GM21367 (cell line): ENCODE data around the gene ATP2B1.

Experiments used
- ATAC-seq: cut with Tn5 transposase; IDR thresholded peaks from one replicate; pipeline ENCODE4 v1.9.1; 2021; ENCODE audit not compliant: unreplicated experiment

Gene ATP2B1

DNA sequence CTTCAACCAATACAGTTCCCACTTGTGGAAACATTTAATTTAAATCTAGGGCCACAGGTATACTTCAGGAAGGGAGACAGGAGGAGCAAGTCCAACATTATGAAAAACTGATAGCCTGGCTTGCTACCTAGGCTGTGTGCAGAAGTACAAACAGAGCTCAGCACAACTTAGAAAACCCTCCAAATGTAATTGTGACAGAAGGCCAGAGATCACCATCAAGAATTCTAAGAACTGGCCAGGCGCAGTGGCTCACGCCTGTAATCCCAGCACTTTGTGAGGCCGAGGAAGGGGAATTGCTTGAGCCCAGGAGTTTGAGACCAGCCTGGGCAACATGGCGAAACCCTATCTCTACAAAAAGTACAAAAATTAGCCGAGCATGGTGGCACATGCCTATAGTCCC lies 14.1 kb downstream of the ATP2B1 start:
- ATAC-seq: no peak

DNA sequence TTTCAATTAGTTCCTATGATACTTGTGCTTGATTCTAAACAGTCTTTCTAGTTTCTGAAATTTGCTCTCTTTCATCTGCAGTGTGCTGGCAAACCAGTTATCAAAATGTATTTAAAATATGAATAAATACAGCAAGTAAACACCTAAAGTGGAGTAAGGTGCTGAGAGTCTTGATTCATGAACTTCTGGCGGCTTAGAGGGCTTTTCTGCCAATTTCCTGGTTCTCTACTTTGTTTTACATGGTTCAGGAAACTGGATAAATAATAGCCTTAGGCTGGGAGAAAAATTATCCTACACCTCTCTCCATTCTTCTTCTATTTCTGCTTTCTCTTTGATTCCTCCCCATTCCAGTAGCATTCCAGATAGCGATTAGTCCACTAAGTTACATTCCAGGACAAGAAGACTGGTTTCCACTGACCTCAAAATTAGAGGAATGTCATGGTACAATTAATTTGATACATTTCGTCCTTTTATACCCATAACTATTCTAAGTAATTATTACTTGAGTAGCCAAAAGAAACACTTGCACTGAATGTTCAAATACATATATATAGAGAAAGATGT lies 14.9 kb downstream of the ATP2B1 start:
- ATAC-seq: no peak

DNA sequence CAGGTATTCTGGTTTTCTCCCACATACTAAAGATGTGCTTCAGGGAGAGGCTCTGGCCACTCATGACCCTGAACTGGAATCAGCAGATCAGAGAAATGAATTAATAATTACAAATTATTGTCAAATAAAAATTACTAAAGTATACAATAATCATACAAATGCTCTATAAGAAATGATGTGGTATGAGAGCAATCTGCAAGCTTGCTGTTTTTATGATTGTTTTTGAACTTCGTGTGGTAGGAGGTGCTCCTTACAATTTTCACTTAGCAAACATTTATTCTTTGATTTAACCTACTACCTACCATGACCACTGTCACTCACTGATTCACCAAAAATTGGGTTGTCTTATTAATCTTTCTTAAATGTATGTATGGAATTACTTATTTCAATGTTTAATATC lies 16.2 kb downstream of the ATP2B1 start:
- ATAC-seq: no peak

DNA sequence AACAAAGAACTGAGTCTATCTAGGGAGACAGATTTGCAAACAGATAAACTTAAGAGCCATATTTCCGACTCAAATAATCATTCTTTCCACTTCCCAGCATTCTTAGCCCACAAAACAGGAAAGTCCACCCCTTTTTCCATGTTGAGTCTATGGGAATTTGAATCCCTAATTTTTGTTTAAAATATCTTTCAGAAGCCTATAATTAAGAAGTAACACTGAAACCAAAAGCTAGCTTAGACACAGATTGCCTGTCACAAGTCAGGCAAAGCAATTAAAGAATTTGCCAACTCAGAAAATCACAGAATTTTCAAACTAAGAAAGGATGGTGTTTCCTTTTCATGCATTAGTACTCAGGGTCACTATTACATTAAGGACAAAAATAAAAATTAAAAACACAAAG lies 17.0 kb downstream of the ATP2B1 start:
- ATAC-seq: no peak

DNA sequence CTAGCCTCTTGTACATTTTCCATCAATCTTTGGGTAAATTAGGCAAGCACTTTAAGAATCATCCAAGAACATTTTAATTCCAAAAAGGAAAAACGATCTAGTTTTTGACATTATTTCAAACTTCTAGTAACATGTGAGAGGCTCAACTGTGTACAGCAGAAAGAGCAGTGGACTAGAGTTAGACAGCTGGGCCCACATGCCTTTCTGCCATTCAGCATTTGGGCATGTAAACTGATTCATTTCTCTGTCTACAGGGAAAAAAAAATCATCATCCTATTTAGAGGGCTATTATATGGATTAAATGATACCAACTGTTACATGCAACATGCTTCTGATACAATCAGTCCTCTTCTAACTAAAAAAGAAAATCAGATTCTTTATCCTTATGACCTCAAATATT lies 17.7 kb downstream of the ATP2B1 start:
- ATAC-seq: no peak

DNA sequence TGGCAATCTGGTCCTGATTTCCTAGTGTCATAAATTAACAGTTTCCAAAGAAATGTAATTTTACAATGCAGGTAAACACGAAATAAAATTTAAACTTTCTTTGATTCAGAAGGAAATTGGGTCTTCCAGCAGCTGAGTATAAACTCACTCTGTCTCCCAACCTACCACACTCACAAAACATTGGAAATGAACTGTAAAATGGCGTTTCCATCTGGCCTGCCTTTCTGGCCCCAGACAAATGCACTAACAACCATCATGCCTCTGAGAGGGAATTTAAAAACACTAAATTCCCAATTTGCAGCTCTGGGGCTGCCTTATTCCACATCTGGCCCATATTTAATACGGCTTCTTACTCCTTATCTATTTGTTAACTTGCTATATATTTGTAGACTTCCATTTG lies 19.3 kb downstream of the ATP2B1 start:
- no peak for ATAC-seq

DNA sequence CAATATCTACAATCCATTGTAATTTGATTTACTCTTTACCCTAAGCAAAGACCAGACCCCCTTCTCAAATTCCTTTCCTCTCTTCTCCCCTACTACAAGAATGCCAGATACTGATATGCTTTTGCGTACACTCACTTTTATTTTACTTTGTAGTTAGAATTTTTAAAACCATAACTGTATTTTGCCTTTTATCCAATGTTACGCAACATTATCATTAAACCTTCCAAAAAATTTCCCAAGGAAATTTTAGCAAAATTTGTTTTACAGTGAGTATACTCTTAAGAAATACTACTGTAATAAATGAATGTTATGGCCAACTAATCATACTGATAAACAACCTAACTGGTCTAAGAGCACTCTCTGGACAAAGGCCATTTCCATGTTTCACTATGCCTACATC lies 22.3 kb downstream of the ATP2B1 start:
- ATAC-seq: no peak

DNA sequence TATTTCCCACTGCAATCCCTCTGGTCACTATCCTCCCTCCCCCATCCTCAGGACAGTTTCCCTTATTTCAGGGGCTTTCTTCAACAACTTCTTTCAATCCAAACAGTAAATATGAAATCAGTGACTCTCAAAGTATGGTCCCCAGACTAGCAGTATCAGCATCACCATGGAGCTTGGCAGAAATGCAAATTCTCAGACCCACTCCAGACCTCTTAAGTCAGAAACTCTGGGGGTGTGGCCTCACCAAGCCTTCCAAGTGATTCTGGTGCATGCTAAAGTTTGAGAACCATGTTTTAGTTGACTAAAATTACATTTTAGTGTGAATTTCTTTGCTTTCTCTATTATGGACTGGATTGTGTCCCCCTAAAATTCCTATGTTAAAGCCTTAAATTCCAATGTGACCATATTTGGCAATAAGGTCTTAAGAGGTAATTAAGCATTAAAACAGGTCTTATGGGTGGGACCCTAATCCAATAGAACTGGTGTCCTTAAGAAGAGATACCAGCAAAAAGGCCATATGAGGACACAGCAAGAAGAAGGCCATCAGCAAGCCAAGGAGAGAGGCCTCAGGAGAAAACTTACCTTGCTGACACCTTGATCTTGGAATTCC lies 23.2 kb downstream of the ATP2B1 start:
- ATAC-seq: no peak

DNA sequence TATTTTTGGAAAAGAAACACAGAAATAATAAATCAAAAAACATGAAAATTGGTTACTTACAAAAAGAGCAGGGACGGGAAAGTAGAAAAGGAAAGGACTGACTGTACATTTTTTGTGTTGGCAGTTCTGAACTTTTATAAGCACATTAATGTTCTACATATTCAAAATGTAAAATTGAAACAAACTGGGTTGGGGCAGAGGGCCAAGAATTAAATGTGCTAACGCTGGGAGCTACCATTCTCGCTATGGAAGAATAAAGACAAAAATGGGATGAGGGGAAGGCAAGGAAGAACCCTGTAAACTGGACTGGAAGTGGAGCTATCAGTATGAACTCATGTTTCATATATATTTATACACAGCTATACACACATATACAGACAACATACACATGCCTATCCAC lies 24.5 kb downstream of the ATP2B1 start:
- ATAC-seq: no peak

DNA sequence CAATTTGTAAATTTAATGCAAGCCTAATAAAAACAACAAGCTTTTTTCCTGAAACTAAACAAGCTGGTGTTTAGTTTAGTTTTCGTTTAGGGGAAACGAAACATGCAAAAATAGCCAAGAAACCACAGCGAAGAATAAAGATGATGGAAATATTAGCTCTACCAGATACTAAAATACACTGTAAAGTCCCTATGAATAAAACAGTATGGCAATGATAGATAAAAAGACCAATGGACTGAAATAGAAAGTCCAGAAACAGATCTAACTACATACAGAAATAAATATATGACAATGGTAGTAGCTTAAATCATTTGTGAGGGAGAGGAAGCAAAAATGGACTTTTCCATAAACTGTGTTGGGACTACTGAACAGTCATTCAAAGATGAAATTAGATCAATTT lies 26.4 kb downstream of the ATP2B1 start:
- no peak for ATAC-seq

DNA sequence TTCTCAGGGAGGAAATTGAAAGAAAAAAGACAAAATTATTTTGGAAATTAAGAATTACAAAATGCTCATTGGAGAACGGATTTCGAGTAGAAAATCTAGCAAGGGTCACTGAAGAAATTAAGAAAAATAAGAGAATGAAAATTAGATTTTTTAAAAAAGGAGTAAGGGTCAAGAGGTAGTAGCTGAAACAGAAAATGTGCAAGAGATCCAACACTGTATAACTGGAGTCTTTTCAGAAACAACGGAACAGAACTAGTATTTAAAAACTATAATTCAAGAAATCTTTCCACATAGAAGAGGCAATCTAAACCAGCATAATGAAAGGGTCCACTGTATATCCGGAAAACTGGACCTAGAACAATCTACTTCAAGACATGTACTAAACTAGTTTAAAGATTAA lies 28.2 kb downstream of the ATP2B1 start:
- ATAC-seq: no peak

DNA sequence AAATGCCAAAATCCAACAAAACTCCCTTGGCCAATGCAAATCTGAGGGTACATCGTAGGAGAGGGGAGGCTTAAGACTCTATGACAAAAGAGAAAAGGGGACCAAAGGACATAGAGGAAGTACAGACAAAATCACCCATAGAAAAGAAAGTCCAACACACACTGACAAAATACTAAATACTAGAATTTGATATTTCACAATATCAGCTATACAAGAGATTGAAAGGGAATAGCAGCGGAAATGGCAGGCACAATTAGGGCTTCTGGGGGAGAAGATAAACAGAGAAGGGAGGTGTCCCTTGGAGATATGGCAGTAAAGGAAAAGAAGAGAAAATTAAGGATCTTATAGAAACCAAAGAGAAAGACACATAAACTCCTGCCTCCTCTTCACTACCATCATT lies 29.0 kb downstream of the ATP2B1 start:
- ATAC-seq: no peak

DNA sequence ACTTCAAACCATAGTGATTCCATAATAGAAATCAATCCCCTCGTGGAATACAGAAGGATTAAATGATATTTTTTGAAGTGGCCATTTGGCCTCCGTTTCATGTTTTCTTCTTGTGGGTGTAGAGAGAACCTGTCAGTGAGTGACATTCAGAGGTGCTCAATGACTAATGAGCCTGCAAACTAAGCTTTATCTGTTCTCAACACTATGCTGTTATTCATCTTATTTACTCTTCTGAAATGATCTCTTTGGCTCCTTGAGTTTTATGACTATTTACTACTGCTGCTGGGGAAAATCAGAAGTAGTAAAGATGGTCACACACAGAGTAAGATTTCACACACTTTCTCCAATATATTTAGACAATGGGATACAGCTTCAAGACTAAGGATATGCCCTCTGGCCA lies 30.4 kb downstream of the ATP2B1 start:
- no peak for ATAC-seq

DNA sequence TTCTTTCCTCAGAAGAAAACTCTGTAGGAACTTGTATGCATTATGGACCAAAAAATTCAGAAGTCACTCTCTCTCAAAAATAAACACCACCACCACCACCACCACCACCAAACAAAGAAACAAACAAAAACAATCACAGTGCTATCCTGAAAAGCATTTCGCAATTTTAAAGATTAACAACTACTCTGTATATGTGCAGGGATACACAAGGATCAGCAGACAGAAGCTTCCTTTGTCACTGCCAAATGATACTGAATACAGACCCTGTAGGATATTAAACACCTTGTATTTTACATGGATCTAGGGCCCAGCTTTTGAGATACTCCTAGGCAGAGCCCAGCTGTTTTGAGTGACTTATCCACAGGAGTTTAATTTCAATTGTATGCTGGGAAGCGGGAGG lies 31.7 kb downstream of the ATP2B1 start:
- ATAC-seq: no peak

DNA sequence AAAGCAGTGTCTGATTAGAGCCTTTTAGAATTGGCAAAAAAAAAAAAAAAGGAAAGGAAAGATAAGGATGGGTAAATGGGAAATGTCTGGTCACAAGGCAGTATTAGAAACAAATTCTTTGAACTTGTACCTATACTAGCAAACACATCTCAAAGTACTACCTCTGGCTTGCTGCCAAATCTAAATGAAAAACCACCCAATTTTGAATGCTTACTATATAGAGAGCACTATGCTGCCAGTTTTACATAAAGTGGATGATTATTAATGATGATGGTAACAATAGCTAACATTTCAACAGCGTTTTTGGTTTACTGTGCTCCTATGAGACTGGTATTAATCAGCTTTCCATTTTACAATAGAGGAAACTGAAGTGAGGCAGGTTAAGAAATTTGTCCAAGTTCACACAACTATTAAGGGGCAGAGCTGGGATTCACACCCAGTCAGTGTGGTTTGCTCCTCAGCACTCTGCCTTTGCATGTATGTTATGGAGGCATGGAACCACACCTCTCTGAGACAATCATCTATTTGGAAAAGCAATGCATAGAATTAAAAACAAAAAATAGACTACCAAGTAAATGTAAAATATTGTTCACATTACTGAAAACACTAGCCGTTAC lies 34.2 kb downstream of the ATP2B1 start:
- ATAC-seq: no peak

DNA sequence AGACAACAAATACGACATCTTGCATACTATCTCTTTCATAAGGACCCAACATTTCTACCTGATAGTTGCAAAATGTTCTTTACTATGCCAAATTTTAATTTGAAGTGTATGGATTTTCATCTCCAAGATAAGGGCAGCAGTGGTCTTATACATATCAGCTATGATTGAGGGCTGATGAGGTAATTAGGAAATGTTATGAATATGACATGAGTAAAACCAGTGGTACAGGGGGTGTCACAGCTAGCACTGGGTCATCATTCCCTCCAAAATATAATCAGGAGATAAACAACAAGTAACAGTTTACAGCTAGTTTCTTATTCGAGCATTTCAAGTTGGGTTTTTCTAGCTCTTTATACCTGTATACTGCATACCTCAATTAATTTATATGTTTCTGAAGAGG lies 35.0 kb downstream of the ATP2B1 start:
- ATAC-seq: no peak

DNA sequence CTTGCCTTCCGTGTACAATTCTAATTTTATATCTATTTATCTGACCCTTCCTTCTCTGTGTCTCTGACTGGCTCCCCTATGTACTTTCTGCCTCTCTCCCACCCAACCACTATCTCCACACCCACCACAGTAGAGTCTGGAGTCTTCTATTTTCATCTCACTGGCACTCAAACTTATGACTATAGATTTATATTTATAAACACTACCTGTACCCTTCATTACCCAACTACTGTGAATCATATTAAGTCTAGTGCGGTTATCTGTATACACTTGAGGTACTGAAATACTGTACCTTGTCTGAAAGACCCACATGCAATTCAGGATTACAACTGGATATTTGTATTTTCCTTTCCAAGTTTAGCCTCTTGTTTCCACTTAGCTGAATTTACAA lies 36.1 kb downstream of the ATP2B1 start:
- ATAC-seq: no peak

DNA sequence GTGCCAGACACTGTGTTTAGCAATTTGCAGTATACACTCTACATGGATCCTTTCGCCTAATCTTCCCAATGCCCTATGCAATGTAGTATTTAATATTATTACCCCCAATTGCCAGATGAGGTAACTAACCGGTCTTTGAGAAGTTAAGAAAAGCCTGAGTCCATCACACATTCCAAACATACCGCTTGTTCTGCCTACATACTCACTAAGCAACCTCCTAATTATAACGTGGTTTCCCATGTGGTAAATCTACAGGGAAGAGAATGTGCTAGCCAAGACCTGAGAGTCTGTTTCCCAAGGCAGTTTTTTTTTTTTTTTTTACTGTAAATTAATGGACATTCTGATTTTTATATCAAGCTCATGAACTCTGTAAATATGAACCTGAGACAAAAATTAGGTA lies 37.2 kb downstream of the ATP2B1 start:
- ATAC-seq: no peak

DNA sequence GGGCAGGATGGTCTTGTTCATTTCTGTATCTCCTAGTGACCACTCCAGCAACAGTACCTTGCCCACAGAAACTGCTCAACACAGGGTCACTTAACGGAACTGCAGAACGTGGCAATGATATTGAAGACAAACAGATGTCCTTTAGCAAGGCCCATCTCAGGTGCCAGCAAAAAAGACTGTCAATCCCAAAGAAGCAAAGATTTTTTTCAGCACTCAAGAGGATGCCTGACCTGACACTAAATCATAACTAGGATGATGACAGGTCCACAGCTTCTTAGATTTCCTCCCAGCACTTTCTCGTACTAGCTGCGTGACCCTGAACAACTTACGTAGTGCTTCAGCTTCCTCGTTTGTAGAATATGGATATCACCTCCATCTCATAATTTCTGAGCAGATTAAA lies 39.4 kb downstream of the ATP2B1 start:
- no peak for ATAC-seq

DNA sequence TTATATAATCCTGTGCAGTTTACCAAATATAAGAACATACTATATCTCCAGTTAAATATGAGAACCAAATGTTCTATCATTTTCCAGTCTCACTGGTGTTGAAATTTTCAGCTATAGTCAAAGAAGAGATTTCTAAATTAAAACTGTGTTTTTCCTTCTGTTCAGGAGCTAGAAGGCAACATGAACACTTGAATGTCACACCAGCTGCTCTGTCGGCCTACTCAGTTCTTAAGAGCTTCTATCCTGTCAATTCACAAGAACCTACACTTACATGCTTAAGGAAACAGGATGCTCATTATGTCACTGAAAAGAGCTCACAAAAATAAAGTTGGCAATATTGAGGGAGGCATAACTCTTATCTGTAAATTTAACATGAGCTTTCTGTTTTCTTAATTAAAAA lies 43.1 kb downstream of the ATP2B1 start:
- no peak for ATAC-seq

DNA sequence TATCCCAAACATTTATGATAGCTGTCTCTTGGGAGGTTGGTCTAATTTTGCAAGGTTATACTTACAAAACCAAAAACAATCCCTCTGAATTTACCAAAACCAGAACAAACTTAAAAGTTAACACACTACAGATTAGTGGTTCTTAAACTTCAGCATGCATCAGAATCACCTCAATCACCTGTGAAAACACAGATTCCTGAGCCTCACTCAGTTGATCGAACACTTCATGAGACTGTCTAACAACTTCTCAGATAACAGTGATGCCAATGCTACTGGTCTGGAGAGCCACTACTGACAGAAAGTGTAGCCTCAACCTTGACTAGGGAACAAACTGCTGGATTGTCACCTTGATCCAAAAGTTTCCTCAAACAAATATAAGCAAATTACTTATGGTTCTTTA lies 44.2 kb downstream of the ATP2B1 start:
- no peak for ATAC-seq

DNA sequence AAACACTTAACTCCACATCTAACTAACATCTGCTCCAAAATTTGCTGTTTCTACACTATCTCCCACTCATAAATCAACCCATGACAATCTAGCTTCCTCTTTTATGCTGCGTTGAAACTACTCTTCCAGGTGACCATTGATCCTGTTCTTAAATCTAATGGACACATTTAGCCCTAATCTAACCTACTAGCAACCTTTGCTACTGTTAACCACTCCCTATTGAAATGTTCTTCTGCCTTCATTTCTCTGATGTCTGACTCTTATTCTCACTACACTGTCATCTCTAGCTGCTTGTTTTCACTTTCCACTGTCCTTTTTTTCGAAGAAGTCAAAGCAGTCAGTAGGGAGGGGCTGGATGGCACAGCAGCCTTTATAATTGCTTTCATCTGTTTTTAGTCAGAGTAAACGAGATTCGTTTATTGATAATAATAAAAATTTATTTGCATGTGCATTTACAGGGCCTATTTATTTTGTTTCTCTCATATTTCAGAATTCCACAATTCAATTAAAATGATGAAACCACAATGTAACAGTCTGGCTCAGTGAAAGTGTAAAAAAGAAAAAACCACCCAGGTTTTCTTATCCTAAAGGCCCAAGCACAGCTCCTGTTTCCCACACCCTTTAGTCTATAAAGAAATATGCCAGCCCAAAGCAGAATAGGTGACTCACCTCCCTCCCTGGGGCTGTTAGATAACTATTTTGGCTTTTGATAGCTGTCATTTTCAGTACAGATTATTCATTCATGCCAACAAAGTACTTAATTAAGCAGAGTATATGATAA lies 44.9 kb downstream of the ATP2B1 start:
- ATAC-seq: peak; percentile 73
